Endothelial cell of umbilical vein (primary cell): Measurements from ENCODE around the gene PIGT. TPM values are rescaled to one million over a fixed set of nuclear protein-coding genes. Genes with fewer than 3 reads are reported as not detected.

Source experiments
- BruUV-seq: library from RNA; stranded (reverse); fragments of 400-500 nt; replicated peaks from 2 replicates; lab custom pipeline; 2021; lab: Mats Ljungman, UMichigan
- CTCF ChIA-PET: fragments of 300-600, 350-600 bp; sonication (Branson Sonifier 250); formaldehyde crosslinking; loops from one replicate; lab custom pipeline; 2021; ENCODE audit warnings: antibody characterized with exemption, inconsistent platforms; lab: Charles Lee
- POLR2A ChIA-PET: fragments of 300-600, 350-600 bp; sonication (Branson Sonifier 250); formaldehyde crosslinking; loops from one replicate; lab custom pipeline; 2021; ENCODE audit warnings: antibody characterized with exemption, inconsistent platforms; lab: Charles Lee
- DNase-seq: peaks from one replicate; pipeline ENCODE4 v3.0.0-alpha.2; 2011; ENCODE audit warnings: low read depth, low spot score
- FAIRE-seq: peaks from 2 replicates; lab custom pipeline; 2011; peaks lifted over from hg19 to GRCh38; lab: Jason Lieb, UNC
- H2AFZ ChIP-seq: 2 replicates; pipeline ENCODE4 v1.6.0; 2012; ENCODE audit warnings: low read depth, low read length, control low read depth, inconsistent platforms
- H3K27ac ChIP-seq: 2 replicates; pipeline ENCODE4 v1.5.1; 2011; ENCODE audit warnings: low read depth, mild to moderate bottlenecking, control low read depth, low read length, moderate library complexity; ENCODE audit not compliant: insufficient read depth
- H3K27me3 ChIP-seq, 2 experiments: 2 replicates each; pipeline versions ENCODE4 v1.6.0 to v1.6.1; 2011; ENCODE audit warnings: low read length in 2 of 2, mixed read lengths in 1 of 2; ENCODE audit not compliant: control insufficient read depth in 2 of 2, insufficient read depth in 2 of 2
- H3K36me3 ChIP-seq, 2 experiments: 2 replicates in 1 of 2; 3 replicates in 1 of 2; pipeline ENCODE4 v1.5.1; 2011; ENCODE audit warnings: low read length in 2 of 2, mild to moderate bottlenecking in 1 of 2, moderate library complexity in 1 of 2; ENCODE audit not compliant: control insufficient read depth in 2 of 2, insufficient read depth in 2 of 2; ENCODE audit errors: extremely low read depth in 1 of 2
- H3K4me1 ChIP-seq: 3 replicates; pipeline ENCODE4 v1.5.1; 2011; ENCODE audit warnings: mild to moderate bottlenecking, low read length; ENCODE audit not compliant: control insufficient read depth, insufficient read depth; ENCODE audit errors: extremely low read depth
- H3K4me2 ChIP-seq: 2 replicates; pipeline ENCODE4 v1.6.1; 2011; ENCODE audit warnings: low read length, control low read depth, mixed read lengths; ENCODE audit not compliant: insufficient read depth
- H3K4me3 ChIP-seq, 3 experiments: fragments of 200-600 bp in 1 of 3; sonication (generic), shearing (Covaris generic) in 1 of 3; replicated peaks in 1 of 3; 2 replicates each; pipeline ENCODE4 v1.5.1; 2011 to 2016; ENCODE audit warnings: control low read depth in 3 of 3, low read length in 3 of 3, mild to moderate bottlenecking in 2 of 3, inconsistent platforms in 1 of 3, low read depth in 1 of 3, moderate library complexity in 1 of 3; ENCODE audit not compliant: insufficient read depth in 1 of 3
- H3K79me2 ChIP-seq: 2 replicates; pipeline ENCODE4 v1.6.0; 2012; ENCODE audit warnings: low read length, inconsistent platforms; ENCODE audit not compliant: control insufficient read depth, insufficient read depth
- H3K9ac ChIP-seq: replicated peaks from 2 replicates; pipeline ENCODE3; 2011; ENCODE audit warnings: low read length, control low read depth; ENCODE audit not compliant: insufficient read depth; ENCODE audit errors: extremely low read depth
- H3K9me1 ChIP-seq: replicated peaks from 3 replicates; pipeline ENCODE4 v1.6.0; 2011; ENCODE audit warnings: mild to moderate bottlenecking, low read length; ENCODE audit not compliant: control insufficient read depth, insufficient read depth; ENCODE audit errors: extremely low read depth
- H3K9me3 ChIP-seq: replicated peaks from 2 replicates; pipeline ENCODE4 v1.5.1; 2012; ENCODE audit warnings: low read length, inconsistent platforms; ENCODE audit not compliant: control insufficient read depth, insufficient read depth
- H4K20me1 ChIP-seq: replicated peaks from 2 replicates; pipeline ENCODE3; 2011; ENCODE audit warnings: mild to moderate bottlenecking, low read length; ENCODE audit not compliant: control insufficient read depth, insufficient read depth; ENCODE audit errors: extremely low read depth
- CTCF ChIP-seq, 2 donors: IDR thresholded peaks; 1 replicate in 1 of 2; 2 replicates in 1 of 2; pipeline ENCODE4 v1.5.1; 2011; ENCODE audit warnings: low read length in 2 of 2, mild to moderate bottlenecking in 2 of 2, moderate library complexity in 2 of 2, control low read depth in 1 of 2, inconsistent platforms in 1 of 2, low read depth in 1 of 2; ENCODE audit not compliant: insufficient read depth in 1 of 2; ENCODE audit errors: extremely low read depth in 1 of 2
- EZH2 ChIP-seq: IDR thresholded peaks from 2 replicates; pipeline ENCODE4 v1.6.1; 2012; ENCODE audit warnings: borderline replicate concordance, low read depth, mild to moderate bottlenecking, moderate library complexity, low read length, inconsistent platforms; ENCODE audit not compliant: severe bottlenecking
- FOS ChIP-seq: IDR thresholded peaks from 2 replicates; pipeline ENCODE4 v1.6.1; 2011; ENCODE audit warnings: mild to moderate bottlenecking, low read length, moderate library complexity, borderline replicate concordance; ENCODE audit not compliant: insufficient read depth
- GATA2 ChIP-seq: IDR thresholded peaks from 2 replicates; pipeline ENCODE4 v1.7.0; 2011; ENCODE audit warnings: low read depth, mild to moderate bottlenecking, moderate library complexity, mixed read lengths, low read length; ENCODE audit not compliant: insufficient read length, insufficient read depth
- JUN ChIP-seq: IDR thresholded peaks from 2 replicates; pipeline ENCODE4 v1.6.1; 2011; ENCODE audit warnings: borderline replicate concordance, low read depth; ENCODE audit not compliant: insufficient read length, insufficient read depth
- MAX ChIP-seq: IDR thresholded peaks from 2 replicates; pipeline ENCODE4 v1.6.1; 2011; ENCODE audit not compliant: insufficient read depth, insufficient read length
- MYC ChIP-seq: IDR thresholded peaks from one replicate; pipeline ENCODE4 v1.6.1; 2011; ENCODE audit warnings: mild to moderate bottlenecking, low read depth, low read length
- POLR2A ChIP-seq: IDR thresholded peaks from 2 replicates; pipeline ENCODE4 v1.6.1; 2012; ENCODE audit warnings: low read depth, mild to moderate bottlenecking, control low read depth, low read length
- POLR2AphosphoS5 ChIP-seq: IDR thresholded peaks from 2 replicates; pipeline ENCODE4 v1.6.1; 2012; ENCODE audit warnings: low read depth, mild to moderate bottlenecking, control low read depth, low read length, moderate library complexity; ENCODE audit not compliant: insufficient read depth
- dilution Hi-C: fragments of 300-500 bp; cut with MboI; formaldehyde crosslinking; loops from one replicate; pipeline ENCODE4 v1.15.0; 2019; ENCODE audit warnings: low sequenced_read_pairs; ENCODE audit not compliant: extremely low pct_ligation_motif_present
- intact Hi-C: fragments of 100-400 bp; cut with micrococcal nuclease; formaldehyde crosslinking; loops from one replicate; pipeline ENCODE4 v1.10.0; 2022
- polyA plus RNA-seq, 4 experiments: library from polyadenylated mRNA; depleted of rRNA in 3 of 4; stranded (reverse) in 3 of 4; unstranded in 1 of 4; fragments of >200 nt; gene quantifications; 2 replicates each; pipeline versions ENCODE4 v1.2.1 to v1.2.3, GENCODE V29; 2011 to 2012; ENCODE audit warnings: missing spikeins in 1 of 4
- total RNA-seq: library from RNA; stranded (reverse); gene quantifications from 2 replicates; pipeline ENCODE4 v1.2.3, GENCODE V29; 2021

PIGT gene
- total and polyA plus RNA-seq, 2 donors (not counting 3 experiments of a cell fraction or from before 2014, with no cell fraction given), result 96.8 to 143 TPM

DNA sequence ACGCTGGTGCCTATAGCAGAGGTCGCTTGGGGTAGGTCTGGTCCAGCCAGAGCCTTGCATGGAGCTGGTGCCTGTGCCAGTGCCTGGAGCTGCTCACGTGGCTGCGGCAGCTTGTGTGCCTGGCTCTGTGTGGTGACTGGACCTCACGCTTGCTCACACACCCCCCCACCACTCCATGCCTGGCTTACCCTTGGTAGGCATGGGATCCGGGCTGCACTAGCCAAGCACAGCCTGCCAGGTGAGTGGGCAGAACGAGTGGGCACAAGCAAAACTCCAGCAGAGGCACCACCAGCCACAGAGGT is 20.9 kb upstream of the PIGT start:
- Histone ChIP-seq H3K27me3 (no peaks in the 10 kb centered on the region), H3K9me3 (no peaks in the 10 kb centered on the region), H4K20me1 (no peaks in the 10 kb centered on the region), H3K4me2 (no peak overlapping the region), H3K4me1 (peaks cover 3% of the 10 kb centered on the region), H2AFZ (no peak overlapping the region), H3K27ac (no peak overlapping the region), H3K79me2 (no peaks in the 10 kb centered on the region), H3K9me1 (no peaks in the 10 kb centered on the region), H3K9ac (no peak overlapping the region), H3K36me3 (no peaks in the 10 kb centered on the region), H3K4me3 (no peak overlapping the region)
- no TSS peak for BruUV-seq
- ChIA-PET POLR2A (no interaction called here), CTCF (interaction anchor here (1.4 kb wide), 1 partner anchor 21 kb away, joined by 8 read pairs; no protein-coding TSS in a partner anchor)
- TF ChIP-seq MAX, result no peak
- TF ChIP-seq POLR2AphosphoS5, result no peak
- TF ChIP-seq EZH2, result no peak
- no peak for TF ChIP-seq GATA2
- no peak for TF ChIP-seq CTCF (IDR thresholded peaks at IDR 0.05; ENCODE audit: extremely low read depth in 1 of 2, insufficient read depth in 1 of 2, low read depth in 1 of 2, low read length in 2 of 2)
- no peak for TF ChIP-seq JUN
- no peak for TF ChIP-seq FOS
- TF ChIP-seq MYC, result no peak
- TF ChIP-seq POLR2A, result no peak
- intact Hi-C loops, result no loop called here
- FAIRE-seq (no peak), DNase-seq (no peak)
- dilution Hi-C loops, result no loop called here
